ENCODE results near the gene ZBTB47. TPM values are rescaled to one million over a fixed set of nuclear protein-coding genes. Genes with fewer than 3 reads are reported as not detected.
A peak's percentile ranks its signal among the peaks of the same experiment; 100 is the strongest.

Gene ZBTB47
- polyA plus RNA-seq (4.8 and 5.1 TPM in 2 replicates), polyA minus RNA-seq (6.6 and 9.5 TPM in 2 replicates)

GRCh38 chr3:42653560-42654330 is at the start of gene ZBTB47:
Gene ZBTB47, plus strand, starts transcription at chr3:42653697. Its CDS starts 4,659 bp downstream, at chr3:42658356.
- H3K36me3 ChIP-seq (ENCODE audit: insufficient read depth, low read length): no peaks in the 10 kb centered on the region

More at GRCh38 chr3:42653560-42654330, at the start of gene ZBTB47:
- no peaks in the 10 kb centered on the region for H4K20me1 ChIP-seq (ENCODE audit: insufficient read depth)
- H3K9me3 ChIP-seq (ENCODE audit: low read length): no peaks in the 10 kb centered on the region
- H3K9ac ChIP-seq (ENCODE audit: low read length): peak within 1 kb of the TSS; percentile 71
- H3K27me3 ChIP-seq (ENCODE audit: insufficient read depth, low read depth, low read length): no peaks in the 10 kb centered on the region
- H3K4me3 ChIP-seq (ENCODE audit: low read length): peak within 1 kb of the TSS; percentile 86
- H3K79me2 ChIP-seq (replicated peaks; ENCODE audit: insufficient read depth, low read length): no peaks in the 10 kb centered on the region
- H3K9me2 ChIP-seq (ENCODE audit: insufficient read depth, low read length): no peaks in the 10 kb centered on the region
- peak within 1 kb of the TSS; percentile 33 for H2AFZ ChIP-seq (ENCODE audit: low read depth, low read length)
- TF ChIP-seq EZH2 (IDR thresholded peaks at IDR 0.05; ENCODE audit: borderline replicate concordance, insufficient read depth, low read length, poor library complexity, severe bottlenecking) (no peak), SMC3 (conservative IDR thresholded peaks at IDR 0.05; ENCODE audit: poor library complexity) (no peak), RAD21 (conservative IDR thresholded peaks at IDR 0.05) (no peak), REST (IDR thresholded peaks at IDR 0.05; ENCODE audit: borderline replicate concordance) (no peak), EP300 (conservative IDR thresholded peaks at IDR 0.05; ENCODE audit: poor library complexity, severe bottlenecking) (no peak), POLR2AphosphoS5 (IDR thresholded peaks at IDR 0.05) (no peak), CTCF (IDR thresholded peaks at IDR 0.05; ENCODE audit: poor library complexity, severe bottlenecking) (no peak), MXI1 (conservative IDR thresholded peaks at IDR 0.05; ENCODE audit: poor library complexity, severe bottlenecking) (no peak), TAF1 (IDR thresholded peaks at IDR 0.05; ENCODE audit: low read depth) (no peak)
- no peak within 1 kb of the TSS for H3K27ac ChIP-seq (ENCODE audit: low read length)
- no peaks in the 10 kb centered on the region for H3F3A ChIP-seq (ENCODE audit: insufficient read depth, low read length, poor library complexity, severe bottlenecking)
- H3K4me2 ChIP-seq (ENCODE audit: low read length): no peak within 1 kb of the TSS
